NCI-H2171 treated with DMSO at 0.1 percent for 48 hours (cell line): ENCODE measurements around the gene LRRC56.
A peak's percentile ranks its signal among the peaks of the same experiment; 100 is the strongest.
"Not testable (repeated sequence)": the region's sequence is repeated elsewhere in the genome, so short reads cannot be mapped to it uniquely, and the experiment has no call there.

Source experiments
- DNase-seq: peaks from one replicate; lab custom pipeline; 2025; lab: John Stamatoyannopoulos, UW

Gene LRRC56

GRCh38 chr11:559712-560304, 22.5 kb downstream of the LRRC56 start:
- no peak for DNase-seq

- DNase-seq = peak; percentile 65
Observed at GRCh38 chr11:560305-561147, 23.2 kb downstream of the LRRC56 start, which contains the start of the genes LMNTD2 and RASSF7. Gene LMNTD2, minus strand, starts transcription at chr11:560738. Its CDS starts 22 bp downstream, at chr11:560716. Gene RASSF7, plus strand, starts transcription at chr11:560970. Its CDS starts 799 bp downstream, at chr11:561769.

- no peak for DNase-seq
Observed at GRCh38 chr11:561148-562003, 24.0 kb downstream of the LRRC56 start.

GRCh38 chr11:562046-562645, 24.8 kb downstream of the LRRC56 start:
- no peak for DNase-seq

- no peak for DNase-seq
Observed at GRCh38 chr11:563066-563811, 25.9 kb downstream of the LRRC56 start.

GRCh38 chr11:563812-564578, 26.7 kb downstream of the LRRC56 start:
- no peak for DNase-seq

GRCh38 chr11:565921-566509, 28.7 kb downstream of the LRRC56 start:
- DNase-seq = no peak

GRCh38 chr11:567011-567628, 29.8 kb downstream of the LRRC56 start:
- DNase-seq = no peak

- DNase-seq = peak; percentile 1
Observed at GRCh38 chr11:567629-568292, 30.4 kb downstream of the LRRC56 start.

- peak; percentile 83 for DNase-seq
Observed at GRCh38 chr11:568306-569157, 31.2 kb downstream of the LRRC56 start.

GRCh38 chr11:569158-569885, 32.0 kb downstream of the LRRC56 start:
- DNase-seq = no peak

GRCh38 chr11:571802-572185, 34.5 kb downstream of the LRRC56 start:
- no peak for DNase-seq

GRCh38 chr11:573146-573759, 35.9 kb downstream of the LRRC56 start:
- no peak for DNase-seq

GRCh38 chr11:574031-574570, 36.8 kb downstream of the LRRC56 start:
- not testable (repeated sequence) for DNase-seq

GRCh38 chr11:574632-575312, 37.4 kb downstream of the LRRC56 start:
- DNase-seq = no peak
